Stimulated activated naive CD4-positive, alpha-beta T cell treated with Interleukin-2 at 50 U/mL for 16 hours (primary cell): ENCODE measurements around the gene ZNF723.
"Not testable (repeated sequence)": the region's sequence is repeated elsewhere in the genome, so short reads cannot be mapped to it uniquely, and the experiment has no call there.

Experiments
- DNase-seq: peaks from one replicate; lab custom pipeline; 2025; lab: John Stamatoyannopoulos, UW

ZNF723 gene

GRCh38 chr19:22832031-22832762, at the start of gene ZNF723:
Gene ZNF723 (plus strand): TSS chr19:22832291. CDS start chr19:22832380, 89 bp downstream.
- DNase-seq = no peak

DNA sequence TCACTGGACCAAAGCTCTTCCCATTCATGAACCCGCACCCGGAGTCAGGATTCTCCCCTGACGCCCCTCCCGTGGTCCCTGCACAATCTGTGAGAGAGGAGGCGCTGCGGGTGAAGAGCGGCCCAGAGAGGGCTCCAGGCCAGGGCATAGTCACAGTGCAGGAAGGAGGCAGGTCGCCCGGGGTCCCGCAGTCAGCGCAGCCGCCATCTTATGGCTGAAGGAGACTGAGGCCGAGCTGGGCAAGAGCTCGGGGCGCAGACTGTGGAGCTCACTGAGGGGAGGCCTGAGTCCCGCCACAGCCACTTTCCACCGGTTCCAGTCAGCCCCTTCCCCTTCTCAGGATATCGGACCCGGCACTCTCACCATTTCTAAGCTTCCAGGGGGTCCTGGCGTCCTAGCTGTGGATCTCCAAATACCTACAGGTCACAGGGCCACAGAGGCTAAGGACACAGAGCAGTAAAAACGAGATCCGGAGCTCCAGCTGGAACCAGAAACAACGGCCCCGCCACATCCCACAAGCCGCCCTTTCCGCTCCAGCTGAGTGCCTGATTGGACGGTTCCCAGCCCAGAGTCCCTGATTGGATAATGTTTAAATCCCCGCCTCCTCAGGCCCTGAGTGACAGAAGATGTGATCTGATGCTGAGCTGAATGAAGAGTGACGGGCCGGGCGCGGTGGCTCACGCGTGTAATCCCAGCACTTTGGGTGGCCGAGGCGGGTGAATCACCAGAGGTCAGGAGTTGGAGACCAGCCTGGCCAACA, 48.3 kb upstream of the ZNF723 start, which contains the start of gene ZNF99:
ZNF99 (minus strand) TSS at position 501 of the 760 bp plus-strand sequence; CDS start at position 366, 135 bp downstream.
- DNase-seq = no peak

DNA sequence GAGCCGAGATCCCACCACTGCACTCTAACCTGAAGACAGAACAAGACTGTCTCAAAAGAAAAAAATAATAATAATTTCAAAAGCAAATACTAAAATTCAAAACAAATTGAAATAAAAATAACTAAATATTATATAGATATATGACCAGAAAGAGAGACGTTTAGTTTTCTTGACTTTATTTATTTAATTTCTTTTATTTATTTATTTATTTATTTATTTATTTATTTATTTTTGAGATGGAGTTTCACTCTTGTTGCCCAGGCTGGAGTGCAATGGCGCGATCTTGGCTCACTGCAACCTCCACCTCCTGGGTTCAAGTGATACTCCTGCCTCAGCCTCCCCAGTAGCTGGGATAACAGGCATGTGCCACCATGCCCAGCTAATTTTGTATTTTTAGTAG, 39.2 kb upstream of the ZNF723 start:
- not testable (repeated sequence) for DNase-seq

- no peak for DNase-seq
Observed at GRCh38 chr19:22797040-22797439, 35.1 kb upstream of the ZNF723 start.

- DNase-seq = no peak
Observed at GRCh38 chr19:22806418-22806817, 25.7 kb upstream of the ZNF723 start.

DNA sequence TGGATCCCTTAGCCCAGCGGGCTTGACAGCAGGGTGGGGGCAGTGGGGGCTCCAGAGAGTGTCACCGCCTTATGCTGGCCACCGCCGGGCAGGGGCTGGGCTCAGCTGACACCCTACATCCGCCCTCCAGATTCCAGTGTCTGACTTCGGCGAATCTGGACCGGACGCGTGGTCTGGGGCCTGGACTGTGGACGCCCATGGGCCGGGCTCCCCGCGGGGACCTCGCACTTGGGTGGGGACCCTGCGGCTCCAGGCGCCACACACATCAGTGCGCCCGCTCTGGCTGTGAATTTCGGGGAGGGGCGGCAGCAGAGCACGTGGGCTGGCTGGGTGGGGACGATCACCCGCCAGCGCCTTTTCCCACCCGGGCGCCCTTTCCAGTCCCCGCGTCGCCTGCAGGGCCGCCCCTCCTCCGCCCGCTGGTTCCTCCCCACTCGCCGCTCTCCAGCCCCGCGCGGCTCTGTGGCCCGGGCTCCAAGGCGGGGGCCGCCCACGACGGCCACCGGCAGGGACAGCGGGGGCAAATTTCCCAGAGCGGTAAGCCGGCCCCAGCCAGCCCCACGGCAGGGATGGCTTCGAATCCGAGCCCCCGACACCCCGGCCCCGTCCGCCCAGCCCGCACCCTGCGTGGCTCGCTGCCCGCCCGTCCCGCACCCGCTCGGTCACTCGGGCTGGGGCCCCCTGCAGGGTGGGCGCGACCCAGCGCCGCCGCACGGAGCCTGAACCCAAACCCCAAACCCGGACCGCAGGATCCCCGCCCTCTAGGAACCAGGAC, 24.8 kb upstream of the ZNF723 start:
- DNase-seq = no peak

DNA sequence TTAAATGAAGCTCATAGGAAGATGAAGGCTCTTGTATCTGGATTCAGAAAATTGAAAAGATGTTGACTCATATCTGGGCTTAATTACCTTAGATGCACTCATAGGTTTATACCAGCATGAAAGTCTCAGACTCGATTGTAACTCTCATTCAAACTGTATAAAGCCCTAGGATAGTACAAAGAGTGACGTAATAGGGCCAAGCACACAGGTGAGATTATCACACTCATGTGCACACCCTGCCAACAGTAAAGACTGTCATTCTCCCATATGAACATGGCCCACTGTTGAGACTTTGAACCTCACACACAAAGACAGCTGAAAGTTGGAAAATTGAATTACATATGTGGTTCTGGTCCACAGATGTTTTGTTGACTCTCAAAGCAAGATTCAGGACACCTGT, 18.0 kb upstream of the ZNF723 start:
- no peak for DNase-seq

DNA sequence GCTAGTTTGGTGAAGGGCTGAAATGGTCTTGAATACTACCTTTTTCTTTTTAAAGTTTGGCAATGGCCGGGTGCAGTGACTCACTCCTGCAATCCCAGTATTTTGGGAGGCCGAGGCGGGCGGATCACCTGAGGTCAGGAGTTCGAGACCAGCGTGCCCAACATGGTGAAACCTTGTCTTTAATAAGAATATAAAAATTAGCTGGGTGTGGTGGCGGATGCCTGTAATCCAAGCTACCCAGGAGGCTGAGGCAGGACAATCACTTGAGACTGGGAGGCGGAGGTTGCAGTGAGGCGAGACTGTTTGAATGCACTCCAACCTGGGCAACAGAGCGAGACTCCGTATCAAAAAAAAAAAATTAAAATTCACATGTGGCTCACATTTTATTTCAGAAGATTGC, 880 bp upstream of the ZNF723 start:
- DNase-seq = no peak

DNA sequence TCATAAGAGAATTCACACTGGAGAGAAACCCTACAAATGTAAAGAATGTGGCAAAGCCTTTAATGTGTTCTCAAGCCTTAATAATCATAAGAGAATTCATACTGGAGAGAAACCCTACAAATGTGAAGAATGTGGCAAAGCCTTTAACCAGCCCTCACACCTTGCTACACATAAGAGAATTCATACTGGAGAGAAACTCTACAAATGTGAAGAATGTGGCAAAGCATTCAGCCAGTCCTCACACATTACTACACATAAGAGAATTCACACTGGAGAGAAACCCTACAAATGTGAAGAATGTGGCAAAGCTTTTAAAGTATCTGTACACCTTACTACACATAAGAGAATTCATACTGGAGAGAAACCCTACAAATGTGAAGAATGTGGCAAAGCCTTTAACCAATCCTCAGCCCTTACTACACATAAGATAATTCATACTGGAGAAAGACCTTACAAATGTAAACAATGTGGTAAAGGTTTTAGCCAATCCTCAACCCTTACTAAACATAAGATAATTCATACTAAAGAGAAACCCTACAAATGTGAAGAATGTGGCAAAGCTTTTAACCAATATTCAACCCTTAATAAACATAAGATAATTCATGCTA, 25.7 kb downstream of the ZNF723 start:
- not testable (repeated sequence) for DNase-seq

GRCh38 chr19:22882797-22883196, 50.7 kb downstream of the ZNF723 start:
- no peak for DNase-seq

- no peak for DNase-seq
Observed at GRCh38 chr19:22893855-22894270, 61.8 kb downstream of the ZNF723 start.

DNA sequence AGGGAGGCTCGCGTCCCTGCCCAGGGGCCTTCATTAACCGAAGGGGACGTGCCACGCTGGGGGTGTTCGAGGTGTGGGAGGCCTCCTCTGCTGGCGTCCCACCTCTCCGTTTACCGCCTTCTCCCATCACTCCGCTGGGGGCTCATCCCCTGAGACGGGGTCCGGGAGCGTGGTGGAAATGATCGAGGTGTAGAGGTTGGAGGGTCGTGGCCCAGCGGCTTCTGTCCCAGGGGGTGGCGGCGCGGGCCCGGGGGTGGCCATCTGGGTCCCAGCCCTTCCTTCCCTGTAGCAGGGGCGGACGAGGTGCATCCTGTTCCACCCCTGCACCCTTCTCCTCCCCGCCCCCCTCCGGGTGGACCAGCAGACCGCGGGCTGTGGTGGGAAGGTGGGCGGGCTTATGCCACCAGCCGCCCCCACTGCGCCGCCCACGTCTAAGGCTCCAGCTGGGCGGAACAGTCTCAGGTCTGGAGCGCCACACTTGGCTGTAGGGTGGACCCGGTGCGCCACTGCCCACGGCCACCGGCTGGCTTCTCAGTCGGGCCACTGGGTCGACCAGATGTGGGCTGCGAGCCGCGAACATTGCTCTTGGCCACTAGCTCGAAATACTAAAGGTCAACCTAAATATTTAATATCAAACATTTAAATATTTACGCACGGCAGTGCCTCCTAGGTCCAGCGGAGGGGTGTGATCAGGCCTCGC, 69.5 kb downstream of the ZNF723 start:
- DNase-seq = no peak
